Measurements from ENCODE around the gene TCAP.

Gene TCAP

GRCh38 chr17:39667945-39668924, 3.1 kb downstream of the TCAP start, which contains the start of gene PNMT:
Gene PNMT, plus strand, starts transcription at chr17:39668453. Its CDS starts 23 bp downstream, at chr17:39668476.
- DNase-seq, result peak; percentile 48

GRCh38 chr17:39669897-39670735, 5.0 kb downstream of the TCAP start:
- DNase-seq, result no peak

GRCh38 chr17:39670746-39671145, 5.6 kb downstream of the TCAP start:
- no peak for DNase-seq

- no peak for DNase-seq
Observed at GRCh38 chr17:39671651-39672521, 6.7 kb downstream of the TCAP start.

GRCh38 chr17:39672522-39673334, 7.6 kb downstream of the TCAP start:
- DNase-seq, result no peak

GRCh38 chr17:39673335-39674081, 8.4 kb downstream of the TCAP start:
- DNase-seq, result no peak

- DNase-seq, result no peak
Observed at GRCh38 chr17:39674179-39674578, 9.0 kb downstream of the TCAP start.

GRCh38 chr17:39674702-39675389, 9.7 kb downstream of the TCAP start:
- no peak for DNase-seq

- DNase-seq, result no peak
Observed at GRCh38 chr17:39675390-39676082, 10.4 kb downstream of the TCAP start.

GRCh38 chr17:39676198-39676819, 11.2 kb downstream of the TCAP start:
- peak; percentile 29 for DNase-seq

- DNase-seq, result no peak
Observed at GRCh38 chr17:39677072-39677471, 11.9 kb downstream of the TCAP start.

- DNase-seq, result no peak
Observed at GRCh38 chr17:39677542-39678339, 12.6 kb downstream of the TCAP start.

- DNase-seq, result no peak
Observed at GRCh38 chr17:39678340-39679116, 13.4 kb downstream of the TCAP start.

- DNase-seq, result no peak
Observed at GRCh38 chr17:39679521-39680192, 14.5 kb downstream of the TCAP start.

GRCh38 chr17:39683295-39683939, 18.3 kb downstream of the TCAP start:
- no peak for DNase-seq
